Hepatic stellate cell (primary cell): ENCODE results near the gene GALNT9.
"Not testable (repeated sequence)": the region's sequence is repeated elsewhere in the genome, so short reads cannot be mapped to it uniquely, and the experiment has no call there.

Source experiments
- DNase-seq: peaks from one replicate; pipeline ENCODE4 v3.0.0; 2011; ENCODE audit warnings: low spot score

Gene GALNT9

DNA sequence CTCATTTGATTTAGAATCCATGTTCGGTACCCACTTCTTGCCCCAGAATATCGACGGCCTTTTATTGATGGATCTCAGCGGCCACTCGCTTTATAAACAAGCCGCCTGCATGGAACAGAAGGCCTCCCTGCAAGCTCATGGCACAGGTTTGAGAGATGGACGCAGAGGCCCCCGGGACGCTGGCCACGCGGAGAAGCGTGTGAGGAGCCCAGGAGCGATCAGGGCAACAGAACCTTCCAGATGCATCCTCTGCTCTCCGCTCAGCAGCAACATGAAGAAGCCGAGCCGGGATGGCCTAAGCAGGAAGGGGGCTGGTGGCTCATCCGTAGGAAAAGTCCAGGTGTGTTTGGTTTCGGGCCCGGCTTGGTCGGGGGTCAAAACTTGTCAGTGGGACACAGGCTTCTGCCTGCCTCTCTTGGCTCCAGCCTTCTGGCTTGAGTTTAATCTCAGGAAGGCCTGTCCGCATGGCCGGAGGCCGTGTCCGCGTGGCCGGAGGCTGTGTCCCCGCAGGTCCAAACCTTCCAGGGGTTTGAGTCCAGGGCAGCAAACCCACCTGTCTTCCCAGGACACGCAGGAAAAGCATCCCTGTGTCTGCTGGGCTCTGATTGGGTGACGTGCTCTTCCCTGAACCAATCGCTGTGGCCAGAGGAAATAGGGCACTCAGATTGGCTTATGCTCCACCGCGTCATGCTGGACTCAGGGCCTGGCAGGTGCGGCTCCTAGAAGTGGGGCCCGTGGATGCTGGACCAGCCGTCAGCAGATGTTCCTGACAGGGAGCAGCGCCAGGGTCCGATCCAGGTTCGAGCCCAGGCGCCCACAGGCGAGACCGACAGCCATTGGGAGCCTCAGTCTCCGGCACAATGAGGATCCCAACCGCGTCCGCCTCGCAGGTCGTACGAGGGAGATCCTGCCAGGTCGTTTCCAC is 65.0 kb downstream of the GALNT9 start:
- no peak for DNase-seq

DNA sequence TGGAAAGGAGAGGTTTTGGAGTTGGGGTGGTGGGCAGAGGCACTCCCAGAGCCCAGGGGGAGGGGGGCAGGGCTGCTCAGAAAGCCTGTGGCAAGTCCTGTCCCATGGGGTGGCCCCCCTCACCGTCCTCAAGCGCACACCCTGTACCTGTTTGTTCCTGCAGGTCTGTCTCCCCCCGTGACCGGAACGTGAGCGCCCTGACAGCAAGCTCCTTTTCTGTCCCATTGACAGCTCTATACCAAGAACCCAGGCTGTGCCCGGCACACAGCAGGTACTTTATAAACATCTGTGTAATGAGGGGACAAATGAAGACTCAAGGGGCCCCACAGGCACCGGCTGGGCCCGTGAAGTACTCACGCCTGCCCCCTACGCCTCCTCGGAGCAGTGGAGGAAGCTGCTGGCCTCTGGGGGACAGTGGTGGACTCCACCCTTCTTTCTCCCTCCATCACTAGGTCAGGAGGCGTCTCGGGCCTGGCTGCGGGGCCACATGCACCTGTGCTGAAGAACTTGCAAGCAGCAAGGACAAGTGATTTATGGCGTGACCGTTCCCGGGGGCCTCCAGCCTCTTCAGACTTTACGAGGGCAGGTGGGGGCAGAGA is 65.8 kb downstream of the GALNT9 start:
- DNase-seq = no peak

DNA sequence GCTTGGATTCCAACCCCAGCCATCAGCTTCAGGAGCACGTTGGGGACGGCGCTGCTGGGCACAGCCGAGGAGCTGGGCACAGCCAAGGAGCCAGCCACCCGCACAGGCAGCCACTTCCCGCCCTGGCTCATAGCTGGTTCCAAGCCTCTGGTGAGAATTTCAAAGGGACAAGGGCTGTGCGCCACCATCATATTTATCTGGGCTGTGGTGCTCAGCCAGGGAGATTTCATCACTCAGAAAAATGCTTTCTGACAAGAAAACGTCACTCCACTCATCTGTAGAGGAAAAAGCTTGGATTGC is 66.4 kb downstream of the GALNT9 start:
- no peak for DNase-seq

DNA sequence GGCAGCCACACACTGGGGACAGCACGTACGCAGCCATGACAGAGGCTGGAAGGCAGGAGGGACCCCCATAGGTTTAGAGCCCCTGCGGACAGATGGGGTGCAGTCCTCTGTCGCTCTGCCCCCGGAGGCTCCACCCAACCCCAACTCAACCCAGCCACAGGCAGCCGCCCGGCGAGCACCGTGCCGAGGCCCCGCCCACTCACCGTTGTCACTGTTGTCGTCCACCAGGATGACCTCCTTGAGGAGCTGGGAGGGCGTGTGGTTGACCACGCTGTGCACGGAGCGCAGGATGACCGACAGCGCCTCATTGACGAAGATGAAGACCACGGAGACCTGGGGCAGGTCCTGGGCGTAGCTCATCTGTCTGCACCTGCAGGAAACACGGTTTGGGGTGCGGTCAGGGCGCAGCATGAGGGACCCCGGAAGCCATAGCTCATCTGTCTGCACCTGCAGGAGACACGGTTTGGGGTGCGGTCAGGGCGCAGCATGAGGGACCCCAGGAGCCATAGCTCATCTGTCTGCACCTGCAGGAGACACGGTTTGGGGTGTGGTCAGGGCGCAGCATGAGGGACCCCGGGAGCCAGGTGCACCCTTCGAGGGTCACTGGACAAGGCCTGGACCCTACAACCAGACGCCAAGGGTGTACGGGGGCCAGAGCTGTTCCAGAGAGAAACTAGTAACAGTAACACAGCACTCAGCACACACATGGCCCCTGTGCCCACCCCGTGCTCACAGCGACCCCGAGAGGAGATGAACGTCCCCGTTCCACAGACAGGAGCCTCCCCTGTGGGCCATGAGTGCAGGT is 66.9 kb downstream of the GALNT9 start:
- no peak for DNase-seq

DNA sequence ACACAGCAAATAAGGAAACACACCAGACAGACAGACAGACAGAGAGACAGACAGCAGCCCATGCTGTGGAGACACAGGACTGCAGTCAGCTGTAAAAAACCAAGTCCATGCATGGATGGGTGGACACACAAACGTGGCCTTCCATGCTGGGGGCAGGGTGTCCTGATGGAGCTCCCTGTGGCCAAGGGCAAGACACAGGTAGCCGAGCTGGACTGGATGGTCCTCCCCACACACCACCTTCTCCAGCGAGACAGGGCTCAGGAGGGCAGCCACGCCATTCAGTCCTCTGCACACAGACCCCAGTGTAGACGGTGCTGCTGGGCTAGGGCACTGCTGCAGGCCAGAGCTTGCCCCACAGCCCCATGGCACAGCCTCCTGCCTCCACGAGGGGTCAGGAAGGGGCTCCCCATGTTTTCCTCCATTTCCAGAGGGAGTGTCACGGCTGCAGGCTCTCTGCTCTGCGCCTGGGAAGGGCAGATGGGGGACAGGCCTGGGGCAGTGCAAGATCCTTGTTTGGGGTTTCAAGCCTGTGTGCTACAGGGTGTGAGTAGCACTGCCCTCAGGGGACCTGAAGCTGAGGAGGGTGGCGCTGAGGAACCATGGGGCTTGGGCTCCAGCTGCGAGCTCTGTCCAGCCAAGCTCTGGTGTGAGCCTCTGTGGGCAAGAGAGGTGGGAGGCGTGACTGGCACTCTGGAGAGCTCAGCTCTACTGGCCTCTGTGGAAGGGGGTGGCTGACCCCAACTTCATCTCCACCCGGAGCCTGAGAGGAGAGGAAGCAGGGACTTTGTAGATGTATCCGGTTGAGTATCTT is 67.9 kb downstream of the GALNT9 start:
- no peak for DNase-seq

DNA sequence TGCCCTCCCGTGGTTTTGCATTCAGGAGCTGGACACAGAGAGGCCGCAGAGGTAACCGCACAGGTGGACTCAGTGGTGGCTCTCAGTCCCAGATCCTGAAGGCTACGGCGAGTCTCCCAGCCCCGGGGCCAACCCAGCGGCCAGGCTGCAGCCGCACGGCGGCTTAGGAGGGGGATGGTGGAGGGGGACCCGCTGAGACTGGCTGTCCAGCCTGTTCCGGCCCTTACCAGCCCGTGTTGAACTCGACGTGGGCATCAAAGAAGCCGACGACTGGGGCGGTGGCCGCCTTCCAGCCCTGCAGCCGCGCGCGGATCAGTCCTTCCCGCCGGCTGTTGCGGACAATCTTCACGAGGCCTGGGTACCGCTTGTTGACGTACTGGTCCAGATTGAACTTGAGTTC is 68.7 kb downstream of the GALNT9 start:
- DNase-seq = no peak

DNA sequence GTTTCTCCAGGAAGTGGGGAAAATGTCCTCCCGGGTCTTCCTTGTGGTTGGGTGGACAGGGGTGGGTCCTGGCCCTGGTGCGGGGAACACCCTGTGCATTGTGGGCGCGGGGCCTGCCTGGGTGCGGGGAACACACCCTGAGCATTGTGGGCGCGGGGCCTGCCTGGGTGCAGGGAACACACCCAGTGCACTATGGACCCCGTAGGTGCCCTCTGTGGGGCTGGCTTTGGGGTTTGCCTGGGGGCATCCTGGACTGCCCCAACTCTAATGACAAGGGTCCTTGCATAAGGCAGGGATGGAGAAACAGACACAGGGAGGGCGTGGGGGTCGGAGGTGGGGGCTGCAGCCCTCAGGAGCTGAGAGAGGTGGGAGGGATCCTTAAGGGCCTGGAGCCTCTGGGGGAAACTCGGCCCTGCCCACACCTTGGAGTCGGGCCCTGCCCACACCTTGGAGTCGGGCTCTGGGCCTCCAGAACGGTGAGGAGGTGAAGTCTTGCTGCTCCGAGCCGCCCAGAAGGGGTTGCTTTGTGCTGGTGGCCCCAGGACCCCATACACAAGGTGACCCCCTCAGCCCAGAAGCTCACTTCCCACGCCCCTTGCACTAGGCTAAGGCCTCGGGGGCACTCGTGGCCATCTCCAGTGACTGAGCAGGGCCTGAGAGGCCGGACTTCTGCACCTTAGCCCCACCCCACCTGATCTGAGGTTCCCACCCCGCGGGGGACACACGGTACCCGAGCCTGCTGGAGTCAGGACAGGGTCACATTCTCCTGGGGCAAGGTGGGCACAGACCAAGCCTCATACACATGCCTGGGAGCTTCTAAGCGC is 69.3 kb downstream of the GALNT9 start:
- no peak for DNase-seq

DNA sequence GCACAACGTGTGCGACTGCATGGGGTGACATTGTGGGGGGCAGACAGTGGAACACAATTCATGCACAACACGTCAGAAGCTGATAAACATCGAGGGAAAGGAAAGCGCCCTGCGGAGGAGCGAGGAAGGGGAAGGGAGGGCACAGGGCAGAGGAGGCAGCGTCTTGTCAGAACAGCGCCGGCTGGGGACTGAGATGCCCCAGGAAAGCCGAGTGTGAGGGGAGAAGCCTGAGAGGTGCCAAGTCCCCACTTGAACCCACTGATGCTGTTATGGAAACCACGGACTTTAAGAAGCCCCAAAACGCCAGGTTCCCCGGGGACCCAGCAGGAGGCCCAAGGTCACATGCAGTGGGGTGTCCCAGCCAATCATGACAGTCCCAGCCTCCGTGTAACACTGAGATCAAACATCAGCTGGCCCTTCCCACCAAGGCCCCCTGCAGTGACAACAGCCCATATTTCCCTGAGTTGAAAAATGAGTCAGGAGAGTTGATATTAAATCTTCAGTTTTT is 70.0 kb downstream of the GALNT9 start:
- no peak for DNase-seq

DNA sequence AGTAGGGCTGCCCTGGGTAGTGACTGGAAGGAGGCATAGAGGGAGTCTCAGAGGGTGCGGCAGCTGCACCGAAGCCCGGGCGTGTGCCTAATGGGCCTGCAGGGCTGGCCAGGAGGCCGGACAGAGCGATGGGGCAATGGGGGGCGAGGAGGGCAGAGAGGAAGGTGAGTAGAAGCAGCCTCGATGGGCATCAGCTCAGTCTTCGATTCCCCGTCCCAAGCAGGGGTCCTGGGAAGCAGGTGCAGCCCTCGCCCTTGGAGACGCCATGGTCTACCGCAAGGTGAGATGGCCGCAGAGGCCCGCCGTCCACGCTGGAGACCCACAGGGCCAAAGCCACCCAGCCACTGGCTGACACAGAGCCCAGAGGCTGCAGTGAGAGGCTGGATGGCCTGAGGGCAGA is 70.8 kb downstream of the GALNT9 start:
- no peak for DNase-seq

DNA sequence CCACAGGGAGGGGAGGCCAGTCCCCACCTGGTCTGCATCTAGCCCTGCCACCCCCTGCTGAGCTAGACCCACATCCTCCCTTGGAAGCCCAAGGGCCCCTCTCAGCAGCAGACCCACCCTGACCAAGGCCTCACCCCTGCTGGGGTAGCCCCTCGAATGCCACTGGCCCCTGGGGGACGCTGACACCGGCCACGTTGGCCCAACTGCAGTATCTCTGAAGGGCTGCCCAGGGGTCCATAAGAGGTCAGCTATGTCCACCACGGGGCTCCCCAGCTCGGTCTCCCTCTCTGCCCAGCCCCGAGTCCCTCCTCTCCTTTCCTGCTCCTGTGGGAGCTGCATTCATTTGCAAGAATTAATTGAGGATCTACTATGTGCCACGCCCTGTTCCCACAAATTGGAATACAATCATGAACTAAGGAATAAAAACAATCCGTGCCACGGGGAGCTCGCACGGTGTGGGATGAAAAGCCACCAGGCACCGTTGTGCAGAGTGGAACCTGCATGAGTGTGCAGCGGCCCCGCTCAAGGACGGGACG is 71.4 kb downstream of the GALNT9 start:
- DNase-seq = no peak

DNA sequence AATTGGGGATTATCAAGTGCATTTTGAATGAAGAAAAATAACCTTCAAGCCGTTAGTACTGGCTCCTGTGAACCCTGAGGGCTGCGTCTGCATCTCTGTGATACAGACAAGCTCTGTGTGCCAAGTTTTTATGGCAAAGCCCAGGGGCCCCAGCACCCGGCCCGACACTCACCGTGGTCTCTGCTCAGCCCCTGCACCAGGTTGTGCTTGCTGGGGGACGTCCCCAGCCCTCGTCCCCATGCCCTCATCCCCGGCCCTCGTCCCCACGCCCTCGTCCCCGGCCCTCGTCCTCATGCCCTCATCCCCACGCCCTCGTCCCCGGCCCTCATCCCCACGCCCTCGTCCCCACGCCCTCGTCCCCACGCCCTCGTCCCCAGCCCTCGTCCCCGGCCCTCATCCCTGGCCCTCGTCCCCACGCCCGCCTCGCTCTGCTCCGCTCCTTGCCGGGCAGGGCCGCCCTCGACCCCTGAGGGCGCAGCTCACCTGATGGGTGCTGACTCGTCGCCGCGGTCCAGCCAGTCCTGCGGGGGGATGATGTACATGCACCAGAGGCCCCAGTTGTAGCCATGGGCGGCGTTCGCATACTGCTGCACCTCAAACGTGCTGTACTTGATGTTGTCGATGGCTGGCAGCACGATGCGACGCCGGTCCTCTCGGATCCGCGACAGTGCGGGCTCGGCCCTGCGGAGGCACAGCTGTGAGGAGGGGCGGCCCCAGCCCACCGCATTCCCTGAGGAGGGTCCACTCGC is 72.0 kb downstream of the GALNT9 start:
- DNase-seq = no peak

DNA sequence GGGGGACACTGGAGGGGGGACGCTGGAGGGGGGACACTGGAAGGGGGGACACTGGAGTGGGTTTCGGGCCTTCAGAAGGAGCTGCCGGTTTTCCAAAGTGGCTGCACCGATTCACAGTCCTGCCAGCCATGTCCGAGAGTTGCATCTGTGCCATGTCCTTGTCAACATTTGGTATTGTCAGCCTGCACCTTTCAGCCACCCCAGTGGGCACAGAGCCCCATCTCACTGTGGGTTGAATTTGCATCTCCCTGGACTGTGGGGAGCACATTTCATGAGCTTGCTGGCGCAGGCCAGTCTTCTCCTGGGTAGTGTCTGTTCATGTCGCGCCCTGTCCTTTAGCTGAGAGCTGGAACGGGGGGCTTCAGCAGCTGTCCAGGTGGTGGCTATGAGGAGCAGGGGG is 72.7 kb downstream of the GALNT9 start:
- DNase-seq = no peak

DNA sequence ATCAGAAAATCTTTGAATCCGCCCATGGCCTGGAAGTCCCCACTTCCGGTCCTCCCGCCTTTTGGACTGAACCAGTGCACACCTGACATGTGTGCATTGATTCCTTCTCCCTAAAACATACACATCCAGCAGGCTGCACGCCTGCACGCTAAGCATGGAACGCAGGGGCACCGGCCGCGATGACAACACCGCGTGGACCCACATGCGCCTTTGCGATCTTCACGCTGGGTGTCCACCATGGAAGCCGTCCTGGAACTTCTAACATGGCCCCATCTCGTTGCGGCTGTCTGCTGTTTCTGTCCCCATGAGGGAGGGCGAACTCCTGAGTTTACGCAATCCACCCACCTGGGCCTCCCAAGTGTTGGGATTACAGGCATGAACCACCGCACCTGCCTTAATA is 73.7 kb downstream of the GALNT9 start:
- no peak for DNase-seq

DNA sequence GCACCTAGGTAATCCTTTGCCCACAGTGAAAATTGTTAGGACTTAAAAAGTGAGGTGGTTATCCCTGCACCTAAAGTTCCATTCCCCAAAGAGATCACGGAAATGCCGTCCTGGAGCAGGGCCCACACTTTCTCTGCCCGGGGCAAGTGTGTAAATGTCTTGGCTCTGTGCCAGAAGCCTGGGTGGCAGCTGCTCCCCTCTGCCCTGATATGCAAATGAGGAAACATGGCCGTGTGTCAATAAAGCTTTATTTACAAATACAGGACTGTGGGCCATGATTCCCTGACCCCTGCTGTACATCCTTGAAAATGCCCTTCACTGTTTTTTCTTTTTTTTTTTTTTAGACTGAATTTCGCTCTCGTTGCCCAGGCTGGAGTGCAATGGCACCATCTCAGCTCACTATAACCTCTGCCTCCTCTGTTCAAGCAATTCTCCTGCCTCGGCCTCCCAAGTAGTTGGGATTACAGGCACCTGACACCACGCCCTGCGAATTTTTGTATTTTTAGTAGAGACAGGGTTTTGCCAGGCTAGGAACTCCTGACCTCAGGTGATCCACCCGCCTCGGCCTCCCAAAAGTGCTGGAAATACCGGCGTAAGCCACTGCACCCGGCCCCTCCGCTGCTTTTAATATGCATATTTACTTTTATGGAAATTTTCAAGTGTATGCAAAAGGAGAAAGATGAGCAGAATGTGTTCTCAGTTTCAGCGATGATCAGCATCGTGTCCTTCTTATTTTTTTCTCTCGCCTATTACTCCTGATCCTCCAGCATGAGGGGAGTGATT is 75.5 kb downstream of the GALNT9 start:
- no peak for DNase-seq

DNA sequence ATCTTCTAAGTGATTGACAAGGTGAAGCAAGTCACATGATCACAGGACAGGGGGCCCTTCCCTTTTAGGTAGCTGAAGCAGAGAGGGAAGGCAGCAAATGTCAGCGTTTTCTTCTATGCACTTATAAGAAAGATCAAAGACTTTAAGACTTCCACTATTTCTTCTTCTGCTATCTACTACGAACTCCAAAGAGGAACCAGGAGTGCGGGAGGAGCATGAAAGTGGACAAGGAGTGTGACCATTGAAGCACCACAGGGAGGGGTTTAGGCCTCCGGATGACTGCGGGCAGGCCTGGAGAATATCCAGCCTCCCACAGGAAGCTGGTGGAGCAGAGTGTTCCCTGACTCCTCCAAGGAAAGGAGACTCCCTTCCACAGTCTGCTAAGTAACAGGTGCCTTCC is 76.4 kb downstream of the GALNT9 start:
- DNase-seq = not testable (repeated sequence)

DNA sequence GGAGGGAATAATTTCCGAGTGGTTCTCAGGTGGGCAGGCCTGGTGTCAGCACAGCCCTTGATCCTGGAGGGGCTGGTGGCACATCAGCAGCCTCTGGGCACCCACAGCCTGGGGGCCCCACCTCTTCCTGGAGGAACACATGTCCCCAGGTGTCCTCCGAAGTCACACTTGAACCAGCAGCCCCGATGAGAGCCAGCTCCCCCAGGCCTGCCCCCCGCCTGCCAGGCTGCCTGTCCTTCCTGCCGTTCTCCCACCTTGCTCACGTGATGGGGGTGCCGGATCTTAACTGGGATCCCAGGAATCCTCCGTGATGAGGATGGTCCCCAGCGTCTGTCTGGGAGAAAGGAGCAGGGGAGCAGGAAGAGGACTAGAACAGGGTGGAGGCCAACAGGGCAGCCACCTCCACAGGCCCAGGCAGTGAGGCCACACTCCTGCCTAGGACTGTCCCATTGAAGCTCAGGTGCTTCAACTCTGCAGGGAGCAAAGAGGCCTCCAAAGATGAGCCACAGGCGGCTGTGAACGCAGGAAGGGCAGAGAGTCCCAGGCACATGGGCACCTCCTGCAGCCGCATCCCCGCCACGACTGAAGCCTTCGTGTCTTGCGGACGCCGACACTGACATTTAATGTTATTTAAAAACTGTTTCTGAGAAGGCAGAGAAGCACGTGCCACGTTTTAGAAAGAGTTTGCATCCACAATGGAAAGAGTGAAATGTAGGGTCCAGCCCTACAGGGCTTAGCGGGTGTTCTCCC is 77.5 kb downstream of the GALNT9 start:
- DNase-seq = no peak

DNA sequence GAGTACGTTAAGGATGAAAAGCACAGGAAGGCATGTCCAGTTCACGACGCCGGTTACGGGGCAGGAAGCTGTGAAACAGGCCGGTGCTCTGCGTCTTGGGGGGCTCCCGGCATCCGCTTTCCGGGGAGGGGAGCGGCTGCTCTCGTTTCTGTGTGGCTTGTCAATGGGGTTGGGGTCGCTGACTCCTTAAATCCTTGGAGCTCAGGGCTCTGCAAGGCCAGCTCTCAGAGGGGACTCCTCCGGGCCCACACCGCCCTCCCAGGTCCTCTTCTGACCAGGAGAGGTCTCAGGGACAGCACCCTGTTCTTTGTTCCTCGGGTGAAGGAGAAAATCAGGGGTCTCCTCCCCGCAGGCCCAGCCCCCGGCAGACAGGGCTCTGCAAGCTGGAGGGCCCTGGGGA is 78.1 kb downstream of the GALNT9 start:
- DNase-seq = no peak

DNA sequence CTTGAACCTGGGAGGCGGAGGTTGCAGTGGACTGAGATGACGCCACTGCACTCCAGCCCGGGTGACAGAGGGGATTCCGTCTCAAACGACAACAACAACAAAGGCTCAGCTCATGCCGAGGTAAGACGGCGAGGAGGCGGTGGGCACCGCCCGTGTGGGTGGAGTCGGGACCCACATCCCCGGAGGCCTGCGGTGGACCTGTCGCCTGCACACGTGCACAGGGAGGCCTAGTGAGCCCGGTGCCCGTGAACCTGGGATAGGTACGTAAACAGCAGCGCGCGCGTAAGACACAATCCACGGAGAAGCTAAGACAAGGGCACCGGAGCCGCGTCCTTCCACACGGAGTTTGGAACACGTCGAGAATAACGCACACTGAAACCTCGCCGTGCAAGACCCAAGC is 78.7 kb downstream of the GALNT9 start:
- DNase-seq = no peak
